GM18502 (cell line): Measurements from ENCODE around the gene HRG.

Experiments
- ATAC-seq: cut with Tn5 transposase; IDR thresholded peaks from one replicate; pipeline ENCODE4 v1.9.1; 2021; ENCODE audit warnings: mild to moderate bottlenecking; ENCODE audit not compliant: unreplicated experiment, poor library complexity

HRG gene

GRCh38 chr3:186637686-186638085 is 28.1 kb upstream of the HRG start:
- no peak for ATAC-seq

DNA sequence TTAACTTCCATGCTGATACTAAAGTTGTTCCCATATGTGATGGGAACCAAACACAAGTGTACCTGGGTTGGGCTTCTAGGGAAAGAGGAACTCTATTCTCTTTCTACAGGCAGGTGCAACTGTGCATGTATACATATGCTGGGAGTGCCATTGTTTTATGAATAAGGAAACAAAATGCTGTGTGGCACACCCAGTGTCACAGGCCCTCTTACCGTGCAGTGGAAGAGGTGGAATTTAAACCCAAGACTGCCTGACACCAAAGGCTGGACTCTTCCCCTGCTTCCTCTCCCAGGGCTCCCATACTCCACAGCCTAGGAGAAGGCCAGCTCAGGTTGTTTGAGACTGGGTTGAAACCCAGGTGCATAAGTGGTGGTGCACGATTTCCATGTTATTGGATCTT is 27.6 kb upstream of the HRG start:
- no peak for ATAC-seq

DNA sequence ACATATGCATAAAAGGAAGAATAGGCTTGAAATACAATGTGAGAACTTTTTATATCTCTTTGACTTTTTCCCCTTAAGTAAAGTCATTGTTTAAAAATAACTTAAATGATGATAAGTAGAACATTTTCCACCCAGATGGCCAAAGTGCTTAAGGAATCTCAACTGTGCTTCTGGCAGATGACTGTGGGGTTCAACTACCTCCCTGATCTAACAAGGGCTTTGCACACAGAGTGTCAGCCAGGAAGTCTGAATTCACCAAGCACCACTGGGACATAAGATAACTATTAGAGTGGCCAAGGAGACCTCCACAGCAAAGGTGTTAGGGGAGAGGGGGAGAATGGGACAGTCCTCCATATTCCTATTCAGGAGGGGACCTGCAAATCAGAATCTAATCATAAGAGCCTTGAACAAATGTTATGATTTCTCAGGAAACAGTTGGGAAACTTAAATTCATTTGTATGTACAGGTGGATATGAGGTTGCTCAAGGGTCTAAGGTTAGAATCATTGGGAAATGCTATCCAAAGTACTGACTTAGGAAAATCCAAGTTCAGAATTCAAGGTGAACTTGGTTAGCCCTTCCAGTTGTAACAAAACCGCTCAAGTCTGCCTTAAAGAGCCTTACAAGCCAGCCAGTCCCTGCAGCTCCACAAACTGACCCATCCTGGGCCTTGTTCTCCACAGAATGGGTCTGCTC is 25.9 kb upstream of the HRG start, which contains the start of gene FETUB:
TSS of gene FETUB (plus strand) at position 622 of the 695 bp plus-strand sequence. CDS start at position 684, 62 bp downstream.
- no peak for ATAC-seq

GRCh38 chr3:186640473-186640818 is 25.4 kb upstream of the HRG start:
- no peak for ATAC-seq

- no peak for ATAC-seq
These were observed 24.9 kb upstream of the HRG start for GRCh38 chr3:186640929-186641328.

DNA sequence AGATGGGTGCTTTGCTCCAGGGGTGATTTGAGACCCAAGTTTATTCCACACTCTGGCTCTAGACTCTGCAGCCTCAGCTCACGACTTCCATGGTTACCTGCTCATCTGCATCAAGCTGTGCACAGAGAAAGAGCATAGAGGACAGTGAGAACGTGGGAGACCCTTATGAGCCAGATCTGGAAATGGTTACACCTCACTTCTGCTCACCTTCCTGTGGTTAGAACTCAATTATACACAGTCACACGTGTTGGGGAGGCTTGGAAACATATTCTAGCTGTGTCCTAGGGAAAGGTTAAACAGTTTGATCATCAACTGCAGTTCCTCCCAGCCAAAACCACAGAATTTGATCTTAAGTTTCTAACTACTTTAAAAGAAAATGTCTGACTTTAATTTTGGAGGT is 23.8 kb upstream of the HRG start:
- no peak for ATAC-seq

GRCh38 chr3:186643493-186643892 is 22.3 kb upstream of the HRG start:
- no peak for ATAC-seq

GRCh38 chr3:186644683-186645082 is 21.1 kb upstream of the HRG start:
- ATAC-seq = no peak

DNA sequence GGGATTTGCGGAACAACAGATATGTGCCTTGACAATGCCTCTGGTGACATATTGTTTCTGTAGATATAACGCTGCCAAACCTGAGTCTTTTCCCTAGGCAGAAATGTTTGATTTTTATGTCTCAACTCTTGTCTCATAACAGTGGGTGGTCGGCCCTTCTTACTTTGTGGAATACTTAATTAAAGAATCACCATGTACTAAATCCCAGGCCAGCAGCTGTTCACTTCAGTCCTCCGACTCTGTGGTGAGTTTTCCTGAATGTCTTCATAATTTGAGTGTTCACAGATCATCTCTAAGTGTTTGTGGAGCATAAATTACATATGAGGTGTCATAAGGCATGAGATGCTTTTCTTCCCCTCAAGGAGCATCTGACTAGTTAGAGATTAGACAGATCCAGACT is 19.7 kb upstream of the HRG start:
- no peak for ATAC-seq

- ATAC-seq = no peak
These were observed 19.0 kb upstream of the HRG start for GRCh38 chr3:186646841-186647240.

DNA sequence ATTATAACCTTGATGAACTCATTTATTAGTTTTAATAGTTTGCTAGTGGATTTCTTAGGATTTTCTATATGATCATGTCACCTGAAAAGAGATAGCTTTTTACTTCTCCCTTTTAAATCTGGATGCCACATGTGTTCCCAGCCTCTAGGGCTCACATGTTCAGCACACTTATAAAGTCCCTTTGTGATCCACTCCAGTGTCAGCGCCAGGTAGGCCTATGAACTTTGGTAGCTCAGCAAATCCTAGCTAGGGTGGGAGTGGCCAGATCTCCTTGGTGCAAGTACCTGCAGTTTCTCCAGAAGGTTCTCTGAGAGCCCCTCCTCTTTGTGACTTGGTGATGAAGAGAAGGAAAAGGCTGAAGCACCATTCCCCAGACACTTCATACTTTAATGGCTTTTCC is 17.0 kb upstream of the HRG start:
- no peak for ATAC-seq

DNA sequence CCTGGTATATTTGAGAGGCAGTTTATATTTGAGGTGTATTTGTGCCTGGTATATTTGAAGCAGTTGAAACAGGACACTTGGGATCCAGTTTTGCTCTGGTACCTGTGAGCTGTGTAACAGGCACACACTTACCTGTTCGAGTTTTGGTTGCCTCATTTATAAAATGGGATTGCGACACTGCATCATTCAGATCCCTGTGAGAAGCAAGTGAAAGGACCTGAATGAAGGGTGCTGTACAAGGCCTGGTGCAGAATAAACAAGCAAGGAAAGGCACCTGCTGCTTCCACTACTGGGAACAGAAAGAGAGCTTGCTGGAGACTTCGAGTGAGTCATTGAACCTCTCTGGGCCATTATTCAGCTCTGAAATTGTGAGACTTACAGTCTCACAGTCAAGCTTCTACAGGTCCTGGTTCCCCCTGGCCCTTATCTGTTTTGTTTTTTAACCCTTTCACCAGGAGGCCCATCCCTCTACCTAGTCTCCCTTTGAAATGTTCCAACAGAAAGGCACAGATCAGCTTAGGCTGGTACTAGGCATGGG is 14.1 kb upstream of the HRG start:
- no peak for ATAC-seq

DNA sequence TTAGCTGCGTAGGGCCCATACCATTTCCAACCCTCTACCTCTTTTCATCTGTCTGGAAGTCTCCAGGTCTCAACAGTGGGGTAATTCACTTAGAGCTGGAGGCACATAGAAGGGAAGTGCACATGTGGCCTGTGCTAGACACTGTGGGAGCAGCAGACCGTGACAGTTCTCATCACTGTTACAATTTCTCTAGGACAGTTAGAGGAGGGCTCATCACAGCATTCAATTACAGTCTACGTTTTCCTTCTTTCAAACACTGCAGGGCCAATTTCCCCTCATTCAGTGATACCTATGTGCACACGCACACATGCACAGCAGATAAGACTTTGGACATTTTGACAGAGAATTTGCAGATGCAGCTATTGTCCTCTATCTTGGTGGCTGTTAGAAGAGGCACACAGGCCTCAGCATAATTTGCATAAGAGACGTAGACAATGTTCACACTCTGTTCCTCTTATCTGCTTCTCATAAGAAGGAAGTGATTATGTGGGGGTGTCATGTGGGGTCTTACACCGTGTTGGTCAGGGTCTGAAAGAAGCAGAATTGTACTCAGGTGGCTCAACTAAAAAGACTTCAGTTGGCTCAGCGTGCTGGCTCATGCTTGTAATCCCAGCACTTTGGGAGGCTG is 12.6 kb upstream of the HRG start:
- peak; percentile 98 for ATAC-seq

DNA sequence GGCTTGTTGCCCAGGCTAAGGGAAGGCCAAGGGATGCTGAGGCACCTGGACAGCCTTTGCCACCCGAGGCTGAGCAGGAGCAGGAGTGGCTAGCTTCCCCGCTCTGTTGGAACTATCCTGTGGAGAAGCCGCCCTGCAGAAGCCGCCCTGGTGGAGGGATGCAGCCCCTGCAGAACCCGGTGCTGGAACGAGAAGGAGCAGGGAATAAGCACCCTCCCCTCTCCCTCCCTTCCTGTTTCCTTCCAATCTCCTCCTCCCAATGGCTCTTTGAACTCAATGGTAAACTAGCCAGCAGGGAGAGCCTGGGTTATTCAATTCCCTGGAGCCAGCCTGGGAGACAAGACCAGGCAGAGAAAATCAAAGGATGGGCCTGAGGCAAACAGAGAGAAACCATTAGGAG is 11.8 kb upstream of the HRG start:
- ATAC-seq = no peak

DNA sequence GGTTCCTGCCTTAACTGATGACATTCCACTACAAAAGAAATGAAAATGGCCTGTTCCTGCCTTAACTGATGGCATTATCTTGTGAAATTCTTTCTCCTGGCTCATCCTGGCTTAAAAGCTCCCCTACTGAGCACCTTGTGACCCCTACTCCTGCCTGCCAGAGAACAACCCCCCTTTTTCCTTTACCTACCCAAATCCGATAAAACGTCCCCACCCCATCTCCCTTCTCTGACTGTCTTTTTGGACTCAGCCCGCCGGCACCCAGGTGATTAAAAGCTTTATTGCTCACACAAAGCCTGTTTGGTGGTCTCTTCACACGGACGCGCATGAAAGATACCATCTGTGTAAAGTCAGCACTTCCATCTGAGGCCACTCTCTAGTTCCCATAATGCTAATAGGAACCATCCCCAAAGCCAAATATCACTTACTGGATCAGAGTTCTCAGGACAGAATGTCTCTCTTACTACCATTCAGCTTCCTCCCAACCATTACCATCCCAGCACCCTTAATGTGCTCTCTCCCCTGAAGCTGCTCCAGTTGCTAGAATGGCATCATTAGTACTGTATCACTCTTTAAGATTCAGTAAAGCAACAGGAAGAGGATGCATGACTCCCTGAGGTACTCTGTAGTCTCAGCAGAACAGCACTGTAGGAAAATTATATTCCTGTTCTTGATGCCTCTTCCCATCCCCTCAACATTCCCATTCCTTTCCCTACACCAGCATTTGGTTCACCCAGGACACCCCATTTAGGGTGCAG is 2.3 kb upstream of the HRG start:
- no peak for ATAC-seq

DNA sequence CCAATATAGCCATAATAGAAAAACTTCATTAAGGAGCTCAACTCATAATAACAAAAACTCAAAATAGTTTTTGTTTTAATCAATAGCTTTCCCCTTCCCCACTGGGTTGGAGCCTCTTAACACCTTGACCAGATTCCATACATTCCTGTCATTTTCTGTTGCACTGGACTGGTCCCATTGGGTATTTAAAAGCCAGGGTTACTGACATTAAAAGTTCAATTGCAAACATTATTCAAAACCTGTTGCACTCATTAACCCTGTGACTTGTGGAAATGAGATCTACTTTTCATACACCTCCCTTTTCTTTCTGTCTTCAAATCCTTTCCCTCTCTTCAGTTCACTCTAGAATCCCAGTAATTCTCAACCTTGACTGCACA is 1.7 kb upstream of the HRG start:
- ATAC-seq = no peak

DNA sequence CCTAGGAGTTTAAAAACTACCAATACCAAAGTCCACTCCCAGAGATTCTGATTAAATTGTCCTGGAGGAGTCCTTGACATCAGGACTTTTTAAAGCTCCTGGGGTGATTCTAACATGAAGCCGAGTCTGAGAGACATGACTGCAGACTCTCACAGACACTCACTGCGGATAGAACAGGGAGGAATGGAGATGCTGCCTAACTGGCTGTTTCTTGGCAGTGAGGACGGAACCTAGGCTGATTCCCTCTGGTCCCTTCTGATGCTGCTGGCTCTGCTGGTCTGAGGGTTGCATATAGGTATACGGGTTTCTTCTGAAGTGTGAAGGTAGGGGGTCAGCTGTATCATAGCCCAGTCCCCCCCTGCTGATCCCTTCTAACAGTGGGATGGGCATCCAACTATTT is 1.3 kb upstream of the HRG start:
- no peak for ATAC-seq

DNA sequence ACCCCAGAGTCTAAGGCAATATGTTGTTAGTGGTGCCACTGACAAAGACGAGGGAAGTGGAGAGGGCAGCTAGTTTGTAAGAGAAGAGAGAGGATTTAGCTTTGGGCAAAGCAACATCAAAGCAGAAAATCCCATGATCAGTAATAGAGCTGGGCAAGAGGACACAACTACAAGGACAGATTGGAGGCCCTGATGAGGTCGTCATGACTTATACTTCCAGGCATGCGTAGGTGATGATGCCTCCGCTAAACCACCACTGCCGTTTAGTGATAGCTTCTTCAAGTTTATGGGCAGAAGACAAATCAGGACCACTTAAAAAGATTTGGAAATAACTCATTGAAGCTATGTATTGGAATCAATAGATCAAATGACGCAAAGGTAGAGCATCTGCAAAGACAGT is 2.6 kb downstream of the HRG start:
- ATAC-seq = no peak

- ATAC-seq = no peak
These were observed 3.7 kb downstream of the HRG start for GRCh38 chr3:186669378-186670084.

DNA sequence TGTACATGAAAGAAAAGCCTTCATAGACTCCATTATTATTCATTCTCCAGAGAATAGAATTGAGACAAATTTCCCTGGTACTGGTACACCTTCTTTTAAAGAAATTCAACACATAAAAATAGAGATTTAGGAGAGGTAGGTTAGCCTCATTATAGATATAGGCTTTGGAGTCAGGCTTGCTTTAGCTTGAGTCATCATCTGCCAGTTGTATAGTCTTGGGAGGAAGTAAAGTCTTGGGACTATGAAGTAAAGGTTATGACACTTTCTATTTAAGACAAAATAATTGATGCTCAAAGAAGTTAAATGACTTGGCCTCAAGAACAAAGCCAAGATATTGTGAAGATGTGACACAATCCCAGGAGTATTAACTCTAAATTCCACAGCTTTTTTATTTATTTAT is 4.3 kb downstream of the HRG start:
- no peak for ATAC-seq

DNA sequence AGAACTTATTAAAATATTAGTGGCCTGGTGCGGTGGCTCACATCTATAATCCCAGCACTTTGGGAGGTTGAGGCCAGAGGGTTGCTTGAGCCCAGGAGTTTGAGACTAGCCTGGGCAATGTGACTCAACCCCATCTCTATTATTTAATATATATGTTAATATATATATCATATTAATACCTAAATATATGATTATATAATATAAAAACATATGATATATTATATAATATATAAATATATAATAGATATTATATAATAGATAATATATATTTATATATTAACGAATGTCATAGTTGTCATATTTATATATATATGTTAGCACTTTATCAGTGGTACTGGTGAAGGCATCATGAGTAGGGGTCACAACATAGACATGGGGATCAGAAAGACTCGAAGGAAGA is 5.2 kb downstream of the HRG start:
- no peak for ATAC-seq
